MM.1S (cell line): Measurements from ENCODE around the gene ZNF100.

Experiments
- EZH2 ChIP-seq: fragments of 300-600 bp; sonication (generic); optimal IDR thresholded peaks from 2 replicates; pipeline ENCODE3; 2017; ENCODE audit warnings: low read depth, mild to moderate bottlenecking, antibody characterized with exemption, low read length, mixed read lengths
- TF ChIP-seq, protein P1 (sequence below): fragments of 300-600 bp; sonication (generic); IDR thresholded peaks from 2 replicates; pipeline ENCODE4 v1.5.1; 2016; ENCODE audit warnings: antibody characterized with exemption, low read length, mixed read lengths

DNA sequence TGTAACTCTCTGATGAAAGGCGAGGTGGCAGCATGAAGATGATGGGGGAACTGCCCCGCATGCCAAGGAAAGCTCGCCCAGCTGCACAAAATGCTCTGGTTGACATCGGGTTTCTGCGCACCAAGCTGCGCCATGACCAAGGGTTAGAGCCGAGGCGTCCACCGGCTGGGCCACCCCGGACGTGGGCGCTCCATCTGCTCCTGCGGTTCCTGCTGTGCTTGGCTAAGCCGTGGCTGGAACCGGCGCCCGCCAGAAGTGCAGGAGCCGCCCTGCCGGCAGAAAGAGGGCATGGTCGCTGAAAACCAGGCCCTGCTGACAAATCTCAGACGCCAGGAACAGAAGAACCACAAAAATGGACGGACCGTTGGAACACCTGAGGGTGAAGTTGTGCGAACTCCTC, 57.9 kb downstream of the ZNF100 start:
- TF ChIP-seq, protein P1, sequence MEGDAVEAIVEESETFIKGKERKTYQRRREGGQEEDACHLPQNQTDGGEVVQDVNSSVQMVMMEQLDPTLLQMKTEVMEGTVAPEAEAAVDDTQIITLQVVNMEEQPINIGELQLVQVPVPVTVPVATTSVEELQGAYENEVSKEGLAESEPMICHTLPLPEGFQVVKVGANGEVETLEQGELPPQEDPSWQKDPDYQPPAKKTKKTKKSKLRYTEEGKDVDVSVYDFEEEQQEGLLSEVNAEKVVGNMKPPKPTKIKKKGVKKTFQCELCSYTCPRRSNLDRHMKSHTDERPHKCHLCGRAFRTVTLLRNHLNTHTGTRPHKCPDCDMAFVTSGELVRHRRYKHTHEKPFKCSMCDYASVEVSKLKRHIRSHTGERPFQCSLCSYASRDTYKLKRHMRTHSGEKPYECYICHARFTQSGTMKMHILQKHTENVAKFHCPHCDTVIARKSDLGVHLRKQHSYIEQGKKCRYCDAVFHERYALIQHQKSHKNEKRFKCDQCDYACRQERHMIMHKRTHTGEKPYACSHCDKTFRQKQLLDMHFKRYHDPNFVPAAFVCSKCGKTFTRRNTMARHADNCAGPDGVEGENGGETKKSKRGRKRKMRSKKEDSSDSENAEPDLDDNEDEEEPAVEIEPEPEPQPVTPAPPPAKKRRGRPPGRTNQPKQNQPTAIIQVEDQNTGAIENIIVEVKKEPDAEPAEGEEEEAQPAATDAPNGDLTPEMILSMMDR: no peak
- TF ChIP-seq EZH2: no peak
